ENCODE measurements around the gene B3GLCT. TPM values are rescaled to one million over a fixed set of nuclear protein-coding genes. Genes with fewer than 3 reads are reported as not detected.
A peak's percentile ranks its signal among the peaks of the same experiment; 100 is the strongest.

B3GLCT gene
- total and polyA plus RNA-seq, 2 experiments from 2014 or later: 2.2 to 4.4 TPM

DNA sequence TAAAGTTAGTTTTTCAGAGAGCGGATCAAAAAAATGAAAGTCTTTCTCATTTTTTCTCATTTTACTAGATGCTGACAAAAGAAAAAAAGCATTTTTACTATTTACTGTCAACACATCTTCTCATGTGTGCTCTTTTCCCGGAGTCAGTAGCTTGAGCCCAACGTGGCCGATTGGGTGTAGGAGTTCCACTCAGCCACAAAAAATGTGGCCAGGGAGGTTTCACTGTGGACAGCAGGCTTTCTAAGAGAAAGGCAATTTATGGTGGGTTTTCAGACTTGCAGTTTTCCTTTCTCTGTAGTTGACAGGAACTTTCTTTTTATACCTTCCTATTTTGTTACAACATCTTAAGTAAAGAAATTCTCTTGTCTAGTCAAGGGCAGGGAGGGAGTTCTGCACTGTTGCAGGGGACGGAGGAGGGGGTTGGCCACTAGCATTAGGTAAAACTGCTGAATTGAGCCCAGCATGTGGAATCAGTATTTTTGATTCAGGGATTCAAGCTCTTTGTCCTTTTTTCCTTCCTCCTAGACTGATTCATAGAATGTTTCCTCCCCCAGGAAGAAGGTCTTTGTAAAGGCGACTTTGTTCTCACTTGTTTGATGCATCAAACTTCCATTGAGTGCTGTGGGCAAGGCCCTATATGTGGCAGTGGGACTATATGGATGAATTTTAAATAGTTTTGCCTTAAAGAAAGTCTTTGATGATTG is 123.1 kb downstream of the B3GLCT start:
- ATAC-seq (no peak), DNase-seq (ENCODE audit: low spot score) (no peak)
- Histone ChIP-seq H3K79me2 (replicated peaks; ENCODE audit: insufficient read depth) (no peaks in the 10 kb centered on the region), H3K36me3 (ENCODE audit: insufficient read depth) (no peaks in the 10 kb centered on the region), H2AFZ (no peak overlapping the region), H3K4me3 (no peak overlapping the region), H3K27me3 (ENCODE audit: insufficient read depth) (no peaks in the 10 kb centered on the region), H3K4me1 (ENCODE audit: insufficient read depth) (peaks cover 8% of the 10 kb centered on the region), H3K27ac (ENCODE audit: low read depth) (no peak overlapping the region), H4K20me1 (replicated peaks; ENCODE audit: insufficient read depth) (no peaks in the 10 kb centered on the region), H3K4me2 (no peak overlapping the region), H3K9me2 (ENCODE audit: insufficient read depth) (no peaks in the 10 kb centered on the region), H3F3A (replicated peaks; ENCODE audit: low read depth) (no peaks in the 10 kb centered on the region)
- Mint-ChIP-seq H3K36me3 (ENCODE audit: low read depth) (peaks cover 5% of the 10 kb centered on the region; the same call in 2 of the 3 replicates), H3K4me3 (no peak overlapping the region), H3K27me3 (ENCODE audit: insufficient read depth, low read depth, poor library complexity) (no peaks in the 10 kb centered on the region), H3K9me3 (peaks cover 4% of the 10 kb centered on the region; the same call in 2 of the 3 replicates), H3K27ac (no peak overlapping the region), H3K4me1 (peaks cover 8% of the 10 kb centered on the region; the same call in 2 of the 3 replicates)
- no peak for TF ChIP-seq STAT1 (IDR thresholded peaks at IDR 0.05; ENCODE audit: unreplicated experiment)
- TF ChIP-seq EZH2phosphoT487 (IDR thresholded peaks at IDR 0.05; ENCODE audit: unreplicated experiment): no peak
- no peak for TF ChIP-seq CREB1 (CRISPR knock-in tag; IDR thresholded peaks at IDR 0.05; ENCODE audit: low read depth)
- no peak for TF ChIP-seq EZH2 (IDR thresholded peaks at IDR 0.05; ENCODE audit: low read depth, unreplicated experiment)

DNA sequence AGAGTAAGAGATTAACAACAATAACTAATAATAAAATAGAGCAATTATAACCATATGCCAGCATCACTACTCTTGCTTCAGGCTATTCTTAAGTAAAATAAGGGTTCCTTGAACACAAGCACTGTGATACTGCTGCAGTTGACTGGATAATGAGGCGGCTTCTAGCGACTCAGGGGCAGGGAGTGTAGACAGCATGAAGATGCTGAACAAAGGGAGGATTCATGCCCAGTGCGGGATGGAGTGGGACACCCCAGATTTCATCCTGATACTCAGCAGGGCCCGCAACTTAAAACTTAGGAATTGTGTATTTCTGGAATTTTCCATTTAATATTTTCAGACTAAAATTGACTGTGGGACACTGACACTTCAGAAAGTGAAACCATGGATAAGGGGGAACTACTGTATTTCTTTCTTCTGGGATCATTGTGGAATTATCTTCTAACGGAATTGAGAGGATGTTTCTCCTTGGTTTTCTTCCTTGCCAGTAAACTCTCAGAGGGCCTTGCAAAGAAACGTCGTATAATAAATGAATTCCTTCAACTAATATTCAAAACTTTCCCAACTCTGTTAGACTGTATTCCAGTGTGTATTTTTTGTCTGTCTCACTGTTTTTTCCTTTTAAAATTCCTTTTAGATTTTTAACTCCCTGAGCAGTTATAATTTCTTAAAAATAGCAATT is 127.5 kb downstream of the B3GLCT start:
- no peaks in the 10 kb centered on the region for H3K27me3 Mint-ChIP-seq (ENCODE audit: insufficient read depth, low read depth, poor library complexity)

More for the DNA sequence above, 127.5 kb downstream of the B3GLCT start:
- H3K36me3 ChIP-seq (ENCODE audit: insufficient read depth): no peaks in the 10 kb centered on the region
- ATAC-seq (peak; percentile 60), DNase-seq (ENCODE audit: low spot score) (no peak)
- peaks cover 8% of the 10 kb centered on the region for H3K4me1 ChIP-seq (ENCODE audit: insufficient read depth)
- TF ChIP-seq, protein P1, sequence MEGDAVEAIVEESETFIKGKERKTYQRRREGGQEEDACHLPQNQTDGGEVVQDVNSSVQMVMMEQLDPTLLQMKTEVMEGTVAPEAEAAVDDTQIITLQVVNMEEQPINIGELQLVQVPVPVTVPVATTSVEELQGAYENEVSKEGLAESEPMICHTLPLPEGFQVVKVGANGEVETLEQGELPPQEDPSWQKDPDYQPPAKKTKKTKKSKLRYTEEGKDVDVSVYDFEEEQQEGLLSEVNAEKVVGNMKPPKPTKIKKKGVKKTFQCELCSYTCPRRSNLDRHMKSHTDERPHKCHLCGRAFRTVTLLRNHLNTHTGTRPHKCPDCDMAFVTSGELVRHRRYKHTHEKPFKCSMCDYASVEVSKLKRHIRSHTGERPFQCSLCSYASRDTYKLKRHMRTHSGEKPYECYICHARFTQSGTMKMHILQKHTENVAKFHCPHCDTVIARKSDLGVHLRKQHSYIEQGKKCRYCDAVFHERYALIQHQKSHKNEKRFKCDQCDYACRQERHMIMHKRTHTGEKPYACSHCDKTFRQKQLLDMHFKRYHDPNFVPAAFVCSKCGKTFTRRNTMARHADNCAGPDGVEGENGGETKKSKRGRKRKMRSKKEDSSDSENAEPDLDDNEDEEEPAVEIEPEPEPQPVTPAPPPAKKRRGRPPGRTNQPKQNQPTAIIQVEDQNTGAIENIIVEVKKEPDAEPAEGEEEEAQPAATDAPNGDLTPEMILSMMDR (conservative IDR thresholded peaks at IDR 0.05; ENCODE audit: low read depth in 2 of 2): no peak
- TF ChIP-seq EZH2phosphoT487 (IDR thresholded peaks at IDR 0.05; ENCODE audit: unreplicated experiment): no peak
- H4K20me1 ChIP-seq (replicated peaks; ENCODE audit: insufficient read depth): no peaks in the 10 kb centered on the region
- no peaks in the 10 kb centered on the region for H3K79me2 ChIP-seq (replicated peaks; ENCODE audit: insufficient read depth)
- no peaks in the 10 kb centered on the region for H3K27me3 ChIP-seq (ENCODE audit: insufficient read depth)
- Mint-ChIP-seq H3K4me3 (no peak overlapping the region), H3K4me1 (peaks cover 17% of the 10 kb centered on the region; the same call in 2 of the 3 replicates), H3K9me3 (no peaks in the 10 kb centered on the region), H3K27ac (peak overlapping the region; percentile 70; the same call in 1 of the 2 replicates), H3K36me3 (ENCODE audit: low read depth) (no peaks in the 10 kb centered on the region)
- H3K4me2 ChIP-seq: no peak overlapping the region
- H2AFZ ChIP-seq: no peak overlapping the region
- no peaks in the 10 kb centered on the region for H3K9me2 ChIP-seq (ENCODE audit: insufficient read depth)
- no peak overlapping the region for H3K4me3 ChIP-seq
- H3K27ac ChIP-seq (ENCODE audit: low read depth): no peak overlapping the region
- no peaks in the 10 kb centered on the region for H3F3A ChIP-seq (replicated peaks; ENCODE audit: low read depth)
